Peyer's patch (tissue), 4 donors: ENCODE data around the gene CTSL.

ENCODE experiments used
- CTCF ChIP-seq, 6 experiments: fragments of 450-650 bp in 4 of 6; fragments of 200-600 bp in 2 of 6; sonication (generic) in 1 of 6; IDR thresholded peaks; one replicate each; pipeline ENCODE4 v1.5.1; 2017 to 2019; ENCODE audit warnings: antibody characterized with exemption in 6 of 6, mild to moderate bottlenecking in 3 of 6, moderate library complexity in 1 of 6
- POLR2A ChIP-seq, 2 donors: fragments of 450-650 bp; IDR thresholded peaks; one replicate each; pipeline ENCODE4 v1.5.1; 2017; ENCODE audit warnings: antibody characterized with exemption in 2 of 2, mild to moderate bottlenecking in 2 of 2, moderate library complexity in 2 of 2

GRCh38 chr9:87703636-87704276 is 22.2 kb upstream of the CTSL start:
- no peak for TF ChIP-seq CTCF (IDR thresholded peaks at IDR 0.05)
- no peak for TF ChIP-seq POLR2A (IDR thresholded peaks at IDR 0.05)
